ENCODE data around the gene PDE3A. TPM values are rescaled to one million over a fixed set of nuclear protein-coding genes. Genes with fewer than 3 reads are reported as not detected.
A peak's percentile ranks its signal among the peaks of the same experiment; 100 is the strongest.
"Not testable (repeated sequence)": the region's sequence is repeated elsewhere in the genome, so short reads cannot be mapped to it uniquely, and the experiment has no call there.

The PDE3A gene
- total RNA-seq, 1 experiment from 2014 or later: 0.58 TPM

GRCh38 chr12:20549108-20549719, 180.9 kb downstream of the PDE3A start:
- Histone ChIP-seq H3K4me2 (ENCODE audit: low read length) (no peak overlapping the region), H3K27ac (ENCODE audit: low read length) (no peak overlapping the region), H3K36me3 (ENCODE audit: low read depth, low read length) (no peaks in the 10 kb centered on the region), H3K4me3 (ENCODE audit: low read length) (no peak overlapping the region), H3K9me3 (ENCODE audit: low read length) (no peaks in the 10 kb centered on the region), H4K20me1 (ENCODE audit: low read length) (no peaks in the 10 kb centered on the region), H3K9me2 (replicated peaks; ENCODE audit: low read length) (no peaks in the 10 kb centered on the region), H3K79me2 (ENCODE audit: low read length) (no peaks in the 10 kb centered on the region), H3K9ac (ENCODE audit: low read length) (no peak overlapping the region), H3F3A (ENCODE audit: low read length, unreplicated experiment) (no peaks in the 10 kb centered on the region), H2AFZ (ENCODE audit: low read length) (no peak overlapping the region), H3K4me1 (ENCODE audit: insufficient read depth, low read length) (no peaks in the 10 kb centered on the region), H3K27me3 (ENCODE audit: low read length) (0 out of 2 replicates have a peak, but pooled peaks cover 4% of the 10 kb centered on the region)
- CTCF ChIA-PET: no interaction called here
- no TSS peak for BruUV-seq (replicated peaks)
- intact Hi-C loops (cut with micrococcal nuclease): loop anchor here (5.0 kb wide), 1 partner anchor 62 kb away; no protein-coding TSS in a partner anchor
- POLR2A ChIA-PET (ENCODE audit: unreplicated experiment): interaction anchor here (0.6 kb wide), 1 partner anchor 641 kb away, joined by 3 read pairs; no protein-coding TSS in a partner anchor
- TF ChIP-seq CTCF (conservative IDR thresholded peaks at IDR 0.05; ENCODE audit: low read depth, low read length) (peak; percentile 63), EZH2 (IDR thresholded peaks at IDR 0.05; ENCODE audit: low read length, unreplicated experiment) (no peak)
- DNase-seq: peak; percentile 48
- peak; percentile 70 for ATAC-seq

- H3K27ac ChIP-seq (ENCODE audit: low read length); H3K9me2 ChIP-seq (replicated peaks; ENCODE audit: low read length); intact Hi-C loops (cut with micrococcal nuclease); CTCF ChIA-PET; H4K20me1 ChIP-seq (ENCODE audit: low read length); H3K9ac ChIP-seq (ENCODE audit: low read length); H3K4me1 ChIP-seq (ENCODE audit: insufficient read depth, low read length); DNase-seq; H3K4me3 ChIP-seq (ENCODE audit: low read length); H2AFZ ChIP-seq (ENCODE audit: low read length); POLR2A ChIA-PET (ENCODE audit: unreplicated experiment); H3F3A ChIP-seq (ENCODE audit: low read length, unreplicated experiment); ATAC-seq; BruUV-seq (replicated peaks); H3K4me2 ChIP-seq (ENCODE audit: low read length); H3K36me3 ChIP-seq (ENCODE audit: low read depth, low read length); H3K27me3 ChIP-seq (ENCODE audit: low read length); H3K9me3 ChIP-seq (ENCODE audit: low read length); H3K79me2 ChIP-seq (ENCODE audit: low read length): not testable (repeated sequence)
Observed at GRCh38 chr12:20551742-20552442, 183.6 kb downstream of the PDE3A start.

- H3K4me3 ChIP-seq (ENCODE audit: low read length); H3K4me2 ChIP-seq (ENCODE audit: low read length); H3K36me3 ChIP-seq (ENCODE audit: low read depth, low read length); H3K79me2 ChIP-seq (ENCODE audit: low read length); H3K27me3 ChIP-seq (ENCODE audit: low read length); intact Hi-C loops (cut with micrococcal nuclease); H3K9me2 ChIP-seq (replicated peaks; ENCODE audit: low read length); POLR2A ChIA-PET (ENCODE audit: unreplicated experiment); H4K20me1 ChIP-seq (ENCODE audit: low read length); DNase-seq; H3K9ac ChIP-seq (ENCODE audit: low read length); CTCF ChIA-PET; H3K27ac ChIP-seq (ENCODE audit: low read length); H3F3A ChIP-seq (ENCODE audit: low read length, unreplicated experiment); ATAC-seq; H3K4me1 ChIP-seq (ENCODE audit: insufficient read depth, low read length); H3K9me3 ChIP-seq (ENCODE audit: low read length); H2AFZ ChIP-seq (ENCODE audit: low read length); BruUV-seq (replicated peaks): not testable (repeated sequence)
Observed at GRCh38 chr12:20552586-20552985, 184.2 kb downstream of the PDE3A start.

GRCh38 chr12:20555015-20555414, 186.7 kb downstream of the PDE3A start:
- Histone ChIP-seq H3K36me3 (ENCODE audit: low read depth, low read length) (no peaks in the 10 kb centered on the region), H3K9me2 (replicated peaks; ENCODE audit: low read length) (no peaks in the 10 kb centered on the region), H3K4me3 (ENCODE audit: low read length) (no peak overlapping the region), H3K9ac (ENCODE audit: low read length) (no peak overlapping the region), H2AFZ (ENCODE audit: low read length) (no peak overlapping the region), H3K4me2 (ENCODE audit: low read length) (no peak overlapping the region), H3F3A (ENCODE audit: low read length, unreplicated experiment) (no peaks in the 10 kb centered on the region), H3K27me3 (ENCODE audit: low read length) (no peaks in the 10 kb centered on the region), H3K9me3 (ENCODE audit: low read length) (no peaks in the 10 kb centered on the region), H3K4me1 (ENCODE audit: insufficient read depth, low read length) (no peaks in the 10 kb centered on the region), H3K27ac (ENCODE audit: low read length) (no peak overlapping the region), H3K79me2 (ENCODE audit: low read length) (no peaks in the 10 kb centered on the region), H4K20me1 (ENCODE audit: low read length) (no peaks in the 10 kb centered on the region)
- no TSS peak for BruUV-seq (replicated peaks)
- ChIA-PET CTCF (no interaction called here), POLR2A (ENCODE audit: unreplicated experiment) (no interaction called here)
- intact Hi-C loops (cut with micrococcal nuclease): no loop called here
- TF ChIP-seq EZH2 (IDR thresholded peaks at IDR 0.05; ENCODE audit: low read length, unreplicated experiment): no peak
- no peak for TF ChIP-seq CTCF (conservative IDR thresholded peaks at IDR 0.05; ENCODE audit: low read depth, low read length)
- TF ChIP-seq EZH2phosphoT487 (IDR thresholded peaks at IDR 0.05; ENCODE audit: borderline replicate concordance, low read length): no peak
- DNase-seq (no peak), ATAC-seq (no peak)

Measured in PC-3 (cell line).